Measurements from ENCODE around the gene SCAF1.

The SCAF1 gene

DNA sequence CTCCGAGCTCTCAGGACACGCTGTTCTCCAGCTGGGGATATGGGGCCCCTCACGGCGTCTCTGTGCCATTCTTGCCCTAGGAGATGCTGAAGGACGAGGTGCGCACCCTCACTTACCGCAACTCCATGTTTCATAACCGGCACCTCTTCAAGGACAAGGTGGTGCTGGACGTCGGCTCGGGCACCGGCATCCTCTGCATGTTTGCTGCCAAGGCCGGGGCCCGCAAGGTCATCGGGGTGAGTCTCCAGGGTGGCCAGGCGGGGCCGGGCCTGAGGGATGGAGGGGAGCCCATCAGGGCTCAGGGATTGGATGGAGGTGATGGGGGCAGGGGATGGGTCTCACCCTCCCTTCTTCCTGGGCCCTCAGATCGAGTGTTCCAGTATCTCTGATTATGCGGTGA lies 39.8 kb downstream of the SCAF1 start:
- DNase-seq (ENCODE audit: low read depth, low spot score) = no peak
- TF ChIP-seq, protein P1, sequence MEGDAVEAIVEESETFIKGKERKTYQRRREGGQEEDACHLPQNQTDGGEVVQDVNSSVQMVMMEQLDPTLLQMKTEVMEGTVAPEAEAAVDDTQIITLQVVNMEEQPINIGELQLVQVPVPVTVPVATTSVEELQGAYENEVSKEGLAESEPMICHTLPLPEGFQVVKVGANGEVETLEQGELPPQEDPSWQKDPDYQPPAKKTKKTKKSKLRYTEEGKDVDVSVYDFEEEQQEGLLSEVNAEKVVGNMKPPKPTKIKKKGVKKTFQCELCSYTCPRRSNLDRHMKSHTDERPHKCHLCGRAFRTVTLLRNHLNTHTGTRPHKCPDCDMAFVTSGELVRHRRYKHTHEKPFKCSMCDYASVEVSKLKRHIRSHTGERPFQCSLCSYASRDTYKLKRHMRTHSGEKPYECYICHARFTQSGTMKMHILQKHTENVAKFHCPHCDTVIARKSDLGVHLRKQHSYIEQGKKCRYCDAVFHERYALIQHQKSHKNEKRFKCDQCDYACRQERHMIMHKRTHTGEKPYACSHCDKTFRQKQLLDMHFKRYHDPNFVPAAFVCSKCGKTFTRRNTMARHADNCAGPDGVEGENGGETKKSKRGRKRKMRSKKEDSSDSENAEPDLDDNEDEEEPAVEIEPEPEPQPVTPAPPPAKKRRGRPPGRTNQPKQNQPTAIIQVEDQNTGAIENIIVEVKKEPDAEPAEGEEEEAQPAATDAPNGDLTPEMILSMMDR (IDR thresholded peaks at IDR 0.05; ENCODE audit: low read depth, low read length) = no peak
- H3K4me3 ChIP-seq (ENCODE audit: low read depth, low read length) = no peak overlapping the region
- in situ Hi-C loops (cut with HindIII; ENCODE audit: low sequenced_read_pairs) = no loop called here

DNA sequence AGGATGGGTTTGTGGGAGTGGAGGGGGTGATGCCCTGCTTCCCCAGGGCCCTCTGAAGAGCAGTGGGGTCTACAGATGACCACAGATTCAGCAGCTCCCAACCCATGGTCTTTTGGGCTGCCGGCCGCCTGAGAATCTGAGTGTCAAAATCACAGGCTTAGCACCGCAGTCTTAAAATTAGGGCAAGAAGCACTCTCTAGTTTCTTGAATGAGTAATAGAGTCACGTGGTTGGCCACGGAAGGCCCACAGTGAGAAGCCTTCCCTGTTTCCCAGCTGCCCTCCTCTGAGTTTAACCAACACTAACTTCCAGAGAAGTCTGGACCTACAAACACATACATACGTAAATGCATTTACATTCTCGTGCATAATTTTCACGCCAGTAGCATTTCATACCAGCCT lies 40.3 kb downstream of the SCAF1 start:
- H3K4me3 ChIP-seq (ENCODE audit: low read depth, low read length) = no peak overlapping the region
- in situ Hi-C loops (cut with HindIII; ENCODE audit: low sequenced_read_pairs) = no loop called here
- TF ChIP-seq, protein P1 (IDR thresholded peaks at IDR 0.05; ENCODE audit: low read depth, low read length) = no peak
- no peak for DNase-seq (ENCODE audit: low read depth, low spot score)

DNA sequence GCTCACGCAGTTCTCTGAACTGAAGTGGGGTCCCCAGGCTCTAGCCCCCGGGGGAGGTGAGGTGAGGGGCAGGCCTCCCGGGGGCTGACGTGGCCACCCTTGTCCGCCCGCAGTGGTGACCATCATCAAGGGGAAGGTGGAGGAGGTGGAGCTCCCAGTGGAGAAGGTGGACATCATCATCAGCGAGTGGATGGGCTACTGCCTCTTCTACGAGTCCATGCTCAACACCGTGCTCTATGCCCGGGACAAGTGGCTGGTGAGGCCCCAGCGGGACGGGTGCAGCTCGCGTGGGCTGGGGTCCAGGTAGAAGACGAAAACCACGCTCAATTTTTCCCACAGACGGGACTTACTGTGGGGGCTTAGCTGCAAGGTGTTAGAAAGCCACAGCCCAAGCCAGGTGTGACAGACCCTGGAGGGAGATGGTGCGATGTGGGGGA lies 41.8 kb downstream of the SCAF1 start:
- H3K4me3 ChIP-seq (ENCODE audit: low read depth, low read length) = no peak overlapping the region
- no peak for DNase-seq (ENCODE audit: low read depth, low spot score)
- in situ Hi-C loops (cut with HindIII; ENCODE audit: low sequenced_read_pairs) = no loop called here
- TF ChIP-seq, protein P1 (IDR thresholded peaks at IDR 0.05; ENCODE audit: low read depth, low read length) = no peak

DNA sequence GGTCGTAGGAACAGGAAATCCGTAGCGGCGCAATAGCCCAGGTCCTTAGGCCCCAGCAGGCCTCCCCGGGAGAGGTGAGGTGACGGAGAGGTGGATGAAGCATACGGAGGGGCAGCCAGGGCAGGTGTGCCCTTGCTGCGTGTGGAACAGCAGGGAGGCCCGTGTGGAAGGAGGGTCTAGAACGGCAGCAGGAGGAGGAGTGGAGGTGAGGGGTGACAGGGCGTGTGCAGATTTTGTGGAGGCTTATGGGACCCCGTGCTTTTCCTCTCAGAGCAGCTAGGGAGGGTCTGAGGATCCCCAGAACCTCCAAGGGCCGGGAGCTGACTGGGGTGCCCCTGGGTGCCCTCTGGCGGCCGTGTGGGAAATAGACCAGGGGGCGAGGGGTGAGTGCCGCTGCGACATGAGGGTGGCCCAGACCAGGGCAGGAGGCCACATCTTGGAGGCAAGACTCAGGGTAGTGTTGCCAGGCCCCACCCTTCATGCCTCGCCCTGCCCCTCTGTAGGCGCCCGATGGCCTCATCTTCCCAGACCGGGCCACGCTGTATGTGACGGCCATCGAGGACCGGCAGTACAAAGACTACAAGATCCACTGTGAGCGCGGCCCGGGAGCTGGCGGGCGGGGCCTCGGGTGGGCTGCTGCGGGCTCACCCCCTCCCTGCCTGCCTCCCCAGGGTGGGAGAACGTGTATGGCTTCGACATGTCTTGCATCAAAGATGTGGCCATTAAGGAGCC lies 42.4 kb downstream of the SCAF1 start:
- TF ChIP-seq, protein P1 (IDR thresholded peaks at IDR 0.05; ENCODE audit: low read depth, low read length) = peak; percentile 57
- H3K4me3 ChIP-seq (ENCODE audit: low read depth, low read length) = no peak overlapping the region
- in situ Hi-C loops (cut with HindIII; ENCODE audit: low sequenced_read_pairs) = no loop called here
- no peak for DNase-seq (ENCODE audit: low read depth, low spot score)

DNA sequence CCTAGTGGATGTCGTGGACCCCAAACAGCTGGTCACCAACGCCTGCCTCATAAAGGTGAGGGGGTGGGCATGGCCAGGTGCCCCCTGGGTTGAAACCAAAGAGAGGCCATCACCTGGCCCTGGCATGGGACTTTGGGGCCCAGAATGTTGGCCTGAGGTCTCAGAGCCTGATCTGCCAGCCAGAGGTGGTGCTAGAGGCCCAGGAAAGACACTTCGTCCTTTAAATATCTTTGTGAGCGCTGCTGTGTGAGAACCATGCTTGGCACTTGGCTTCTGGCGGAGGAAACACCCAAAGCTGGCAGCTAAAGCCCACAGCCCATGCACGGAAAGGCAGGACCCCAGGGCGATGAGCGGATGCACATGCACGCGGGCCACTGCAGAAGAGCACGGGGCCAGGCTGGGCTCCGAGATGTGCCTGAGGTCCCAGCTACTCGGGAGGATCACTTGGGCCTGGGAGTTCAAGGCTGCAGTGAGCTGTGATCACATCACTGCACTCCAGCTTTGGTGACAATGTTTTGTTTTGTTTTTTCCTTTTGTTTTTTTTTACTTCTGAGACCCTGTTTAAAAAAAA lies 43.1 kb downstream of the SCAF1 start:
- no peak for DNase-seq (ENCODE audit: low read depth, low spot score)
- in situ Hi-C loops (cut with HindIII; ENCODE audit: low sequenced_read_pairs) = no loop called here
- H3K4me3 ChIP-seq (ENCODE audit: low read depth, low read length) = no peak overlapping the region
- TF ChIP-seq, protein P1 (IDR thresholded peaks at IDR 0.05; ENCODE audit: low read depth, low read length) = no peak

DNA sequence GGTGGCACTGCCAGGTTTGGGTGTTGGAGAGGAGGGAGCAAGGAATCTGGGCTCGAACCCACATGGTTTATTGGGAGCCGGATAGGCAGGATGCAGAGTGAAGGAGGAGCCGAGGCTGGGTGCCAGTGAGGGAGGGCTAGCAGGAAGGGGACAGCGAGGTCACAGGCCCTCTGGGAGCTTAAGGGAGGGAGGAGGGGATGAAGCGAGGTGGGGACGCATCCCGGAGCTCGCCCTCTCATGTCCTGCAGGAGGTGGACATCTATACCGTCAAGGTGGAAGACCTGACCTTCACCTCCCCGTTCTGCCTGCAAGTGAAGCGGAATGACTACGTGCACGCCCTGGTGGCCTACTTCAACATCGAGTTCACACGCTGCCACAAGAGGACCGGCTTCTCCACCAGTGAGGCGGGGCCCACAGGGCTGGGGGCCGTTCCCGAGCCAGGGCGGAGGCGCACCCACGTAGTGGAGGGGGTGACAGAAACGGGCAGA lies 43.9 kb downstream of the SCAF1 start:
- no peak overlapping the region for H3K4me3 ChIP-seq (ENCODE audit: low read depth, low read length)
- TF ChIP-seq, protein P1 (IDR thresholded peaks at IDR 0.05; ENCODE audit: low read depth, low read length) = no peak
- no peak for DNase-seq (ENCODE audit: low read depth, low spot score)
- in situ Hi-C loops (cut with HindIII; ENCODE audit: low sequenced_read_pairs) = no loop called here

Data from astrocyte of the spinal cord (primary cell).